HCT116 (cell line): ENCODE results near the gene GOLPH3L. TPM values are rescaled to one million over a fixed set of nuclear protein-coding genes. Genes with fewer than 3 reads are reported as not detected.
A peak's percentile ranks its signal among the peaks of the same experiment; 100 is the strongest.

Experiments used
- ATAC-seq: fragments of 200-7000 bp; cut with Tn5 transposase; 2 replicates; pipeline ENCODE4 v1.9.1; 2020; ENCODE audit warnings: mild to moderate bottlenecking, moderate library complexity
- BruUV-seq: library from RNA; stranded (reverse); fragments of 400-500 nt; replicated peaks from 2 replicates; lab custom pipeline; 2021; lab: Mats Ljungman, UMichigan
- CTCF ChIA-PET: fragments of 300-600 bp; sonication (Branson Sonifier 250); formaldehyde crosslinking; loops from one replicate; lab custom pipeline; 2021; ENCODE audit warnings: antibody characterized with exemption; lab: Charles Lee
- POLR2A ChIA-PET: fragments of 300-600, 350-600 bp; sonication (Branson Sonifier 250); formaldehyde crosslinking; loops from one replicate; lab custom pipeline; 2021; ENCODE audit warnings: antibody characterized with exemption; lab: Charles Lee
- RAD21 ChIA-PET, 2 experiments: fragments of 300-600 bp; sonication (Branson Sonifier 250); formaldehyde crosslinking; loops; one replicate each; lab custom pipeline; 2023; ENCODE audit warnings: low total read pairs in 2 of 2; ENCODE audit not compliant: uncharacterized antibody in 2 of 2, unreplicated experiment in 2 of 2, low non-redundant PET in 1 of 2; lab: Charles Lee
- DNase-seq: peaks from one replicate; pipeline ENCODE4 v3.0.0-alpha.2; 2010; ENCODE audit warnings: low read depth, low spot score
- H2AFZ ChIP-seq: fragments of 200-600 bp; shearing (Covaris generic), sonication (generic); 2 replicates; pipeline ENCODE4 v1.6.1; 2017; ENCODE audit warnings: low read depth, mixed run types, mixed read lengths, antibody characterized with exemption, low read length; ENCODE audit not compliant: poor library complexity, severe bottlenecking
- H3K27ac ChIP-seq: 2 replicates; pipeline ENCODE4 v1.5.1; 2012; ENCODE audit warnings: low read depth, low read length
- H3K27me3 ChIP-seq: fragments of 200-600 bp; sonication (generic); 2 replicates; pipeline ENCODE4 v1.6.1; 2016; ENCODE audit warnings: mixed run types, low read length, mixed read lengths; ENCODE audit not compliant: insufficient read depth
- H3K36me3 ChIP-seq, 2 experiments: fragments of 200-500 bp in 1 of 2; fragments of 200-600 bp in 1 of 2; sonication (Bioruptor generic) in 1 of 2; sonication (generic) in 1 of 2; 2 replicates each; pipeline versions ENCODE4 v1.5.1 to v1.6.1; 2014 to 2016; ENCODE audit warnings: low read length in 2 of 2, inconsistent platforms in 1 of 2, mixed read lengths in 1 of 2, mixed run types in 1 of 2; ENCODE audit not compliant: insufficient read depth in 2 of 2, control insufficient read depth in 1 of 2
- H3K4me1 ChIP-seq, 2 experiments: fragments of 200-600 bp in 1 of 2; sonication (generic) in 1 of 2; 2 replicates each; pipeline versions ENCODE4 v1.5.1 to v1.6.1; 2012 to 2017; ENCODE audit warnings: low read length in 2 of 2, inconsistent platforms in 1 of 2, mild to moderate bottlenecking in 1 of 2, mixed read lengths in 1 of 2, mixed run types in 1 of 2, moderate library complexity in 1 of 2; ENCODE audit not compliant: insufficient read depth in 2 of 2, control insufficient read depth in 1 of 2
- H3K4me2 ChIP-seq: fragments of 200-600 bp; sonication (generic); 2 replicates; pipeline ENCODE4 v1.6.1; 2017; ENCODE audit warnings: mixed run types, low read length, mixed read lengths
- H3K4me3 ChIP-seq, 2 experiments: fragments of 200-600 bp in 1 of 2; sonication (generic) in 1 of 2; replicated peaks in 1 of 2; 2 replicates each; pipeline ENCODE4 v1.5.1; 2011 to 2016; ENCODE audit warnings: low read length in 2 of 2, control low read depth in 1 of 2, low read depth in 1 of 2, mild to moderate bottlenecking in 1 of 2, mixed read lengths in 1 of 2, mixed run types in 1 of 2
- H3K79me2 ChIP-seq: fragments of 200-600 bp; sonication (generic); 2 replicates; pipeline ENCODE4 v1.6.1; 2017; ENCODE audit warnings: mild to moderate bottlenecking, mixed run types, low read length, moderate library complexity, mixed read lengths; ENCODE audit not compliant: insufficient read depth
- H3K9ac ChIP-seq: fragments of 200-600 bp; sonication (generic); 2 replicates; pipeline ENCODE4 v1.6.1; 2016; ENCODE audit warnings: low read length, mixed read lengths
- H3K9me2 ChIP-seq: fragments of 200-600 bp; sonication (generic), shearing (Covaris generic); 2 replicates; pipeline ENCODE4 v1.6.1; 2017; ENCODE audit warnings: mixed run types, mild to moderate bottlenecking, moderate library complexity; ENCODE audit not compliant: insufficient read depth
- H3K9me3 ChIP-seq, 2 experiments: fragments of 200-500 bp in 1 of 2; fragments of 200-600 bp in 1 of 2; sonication (Bioruptor generic) in 1 of 2; sonication (generic) in 1 of 2; 2 replicates each; pipeline ENCODE4 v1.6.1; 2014 to 2017; ENCODE audit warnings: low read length in 2 of 2, mixed read lengths in 2 of 2, inconsistent platforms in 1 of 2, low read depth in 1 of 2, mild to moderate bottlenecking in 1 of 2, mixed run types in 1 of 2, moderate library complexity in 1 of 2; ENCODE audit not compliant: control insufficient read depth in 1 of 2, insufficient read depth in 1 of 2
- H4K20me1 ChIP-seq: fragments of 200-600 bp; sonication (generic), shearing (Covaris generic); 2 replicates; pipeline ENCODE4 v1.6.1; 2017; ENCODE audit warnings: mixed run types, mild to moderate bottlenecking, moderate library complexity; ENCODE audit not compliant: insufficient read depth
- CEBPB ChIP-seq: IDR thresholded peaks from 2 replicates; pipeline ENCODE4 v1.6.1; 2012; ENCODE audit warnings: low read depth
- CTCF ChIP-seq, 3 experiments: fragments of 200-600 bp in 1 of 3; sonication (generic) in 1 of 3; IDR thresholded peaks in 2 of 3; conservative IDR thresholded peaks in 1 of 3; 2 replicates each; pipeline ENCODE4 v1.5.1; 2012 to 2017; ENCODE audit warnings: low read depth in 2 of 3, low read length in 2 of 3, antibody characterized with exemption in 1 of 3, borderline replicate concordance in 1 of 3, control low read depth in 1 of 3, mild to moderate bottlenecking in 1 of 3, mixed read lengths in 1 of 3, mixed run types in 1 of 3, moderate library complexity in 1 of 3; ENCODE audit not compliant: insufficient read depth in 1 of 3
- EGR1 ChIP-seq: IDR thresholded peaks from 2 replicates; pipeline ENCODE4 v1.6.1; 2012; ENCODE audit warnings: low read depth
- JUND ChIP-seq: IDR thresholded peaks from 2 replicates; pipeline ENCODE4 v1.6.1; 2012
- MAX ChIP-seq: IDR thresholded peaks from 2 replicates; pipeline ENCODE4 v1.6.1; 2012
- POLR2A ChIP-seq: IDR thresholded peaks from 2 replicates; pipeline ENCODE4 v1.7.0; 2011; ENCODE audit warnings: borderline replicate concordance; ENCODE audit not compliant: insufficient read depth, insufficient read length; ENCODE audit errors: extremely low read depth
- SIN3A ChIP-seq: IDR thresholded peaks from 2 replicates; pipeline ENCODE4 v1.6.1; 2012; ENCODE audit warnings: low read depth
- SRF ChIP-seq: IDR thresholded peaks from 2 replicates; pipeline ENCODE4 v1.6.1; 2012; ENCODE audit warnings: low read depth
- TCF7L2 ChIP-seq: IDR thresholded peaks from 2 replicates; pipeline ENCODE4 v1.7.0; 2011; ENCODE audit warnings: borderline replicate concordance, inconsistent platforms; ENCODE audit not compliant: insufficient read depth, insufficient read length; ENCODE audit errors: extremely low read depth
- ZBTB33 ChIP-seq: IDR thresholded peaks from 2 replicates; pipeline ENCODE4 v1.6.1; 2011; ENCODE audit warnings: mild to moderate bottlenecking, low read length, moderate library complexity; ENCODE audit not compliant: insufficient replicate concordance; ENCODE audit errors: extremely low read depth
- ZFX ChIP-seq: fragments of 450-650 bp; IDR thresholded peaks from 2 replicates; pipeline ENCODE4 v1.6.1; 2017
- intact Hi-C: fragments of 100-400 bp; cut with micrococcal nuclease; formaldehyde crosslinking; loops from 2 replicates; pipeline ENCODE4 v1.10.0; 2022
- total RNA-seq: library from RNA; stranded (reverse); gene quantifications from one replicate; pipeline ENCODE4 v1.2.1, GENCODE V29; 2021; ENCODE audit not compliant: unreplicated experiment

The GOLPH3L gene
- total RNA-seq, 1 experiment from 2014 or later, result 28.0 TPM

GRCh38 chr1:150696162-150696561 lies 792 bp downstream of the GOLPH3L start:
- POLR2A ChIA-PET, result interaction anchor here (1.0 kb wide), 1 partner anchor 116 kb away, joined by 5 read pairs; the partner anchor contains the start of gene MCL1
- Histone ChIP-seq H3K4me3 (peak overlapping the region; percentile 71 to 88), H3K4me2 (peak overlapping the region; percentile 73), H3K36me3 (peaks cover 4 to 18% of the 10 kb centered on the region in 2 experiments; a peak in 2 of 4 replicates), H4K20me1 (no peaks in the 10 kb centered on the region), H3K4me1 (peaks cover 5 to 11% of the 10 kb centered on the region in 2 experiments; a peak in 3 of 4 replicates), H3K79me2 (peaks cover 9% of the 10 kb centered on the region), H3K9ac (peak overlapping the region; percentile 62), H3K27ac (no peak overlapping the region), H3K9me2 (no peaks in the 10 kb centered on the region; the same call in 1 of the 2 replicates), H3K27me3 (no peaks in the 10 kb centered on the region), H3K9me3 (no peaks in the 10 kb centered on the region), H2AFZ (no peak overlapping the region)
- intact Hi-C loops, result loop anchor here (10.0 kb wide), 1 partner anchor 131 kb away; no protein-coding TSS in a partner anchor
- TF ChIP-seq TCF7L2 (no peak), ZFX (no peak), CEBPB (no peak), JUND (no peak), POLR2A (no peak), MAX (no peak), CTCF (IDR thresholded peaks at IDR 0.05 in 2 of 3, conservative IDR thresholded peaks at IDR 0.05 in 1 of 3; ENCODE audit: borderline replicate concordance in 1 of 3, insufficient read depth in 1 of 3, low read depth in 2 of 3, low read length in 2 of 3) (no peak), SIN3A (no peak), SRF (no peak), EGR1 (no peak), ZBTB33 (no peak)
- ATAC-seq (no peak), DNase-seq (no peak)
- RAD21 ChIA-PET, result interaction anchor here in 1 of 2 experiments (1.0 kb wide), 1 partner anchor 78 kb away, joined by 3 read pairs; no protein-coding TSS in a partner anchor
- CTCF ChIA-PET, result interaction anchor here (1.6 kb wide), 1 partner anchor 9 kb away, joined by 3 read pairs; no protein-coding TSS in a partner anchor
- BruUV-seq, result TSS peak; percentile 62
